ENCODE data around the gene RGS13. TPM values are rescaled to one million over a fixed set of nuclear protein-coding genes. Genes with fewer than 3 reads are reported as not detected.
A peak's percentile ranks its signal among the peaks of the same experiment; 100 is the strongest.
"Not testable (repeated sequence)": the region's sequence is repeated elsewhere in the genome, so short reads cannot be mapped to it uniquely, and the experiment has no call there.

The RGS13 gene
- total and polyA plus RNA-seq, 7 donors = 0.36 to 7.8 (median 1.2) TPM; not detected in 2

- Histone ChIP-seq H3K36me3 (no peaks in the 10 kb centered on the region), H3K27ac (no peak overlapping the region)
- WGBS, 2 donors = 49 to 64% methylated on average over 1 of the region's 1 CpG
These were observed 39.8 kb downstream of the RGS13 start for GRCh38 chr1:192675716-192676115.

GRCh38 chr1:192678099-192678498 lies 42.2 kb downstream of the RGS13 start:
- Histone ChIP-seq H3K9me3 (no peaks in the 10 kb centered on the region), H3K27me3 (no peaks in the 10 kb centered on the region), H3K36me3 (no peaks in the 10 kb centered on the region), H3K4me1 (peaks cover 0 to 42% (median 11%) of the 10 kb centered on the region in 4 donors), H3K4me3 (no peak overlapping the region), H3K27ac (no peak overlapping the region)
- intact Hi-C loops (cut with DNase I) = no loop called here
- TF ChIP-seq POLR2AphosphoS5 (IDR thresholded peaks at IDR 0.05) (no peak), EP300 (IDR thresholded peaks at IDR 0.05) (no peak), POLR2A (IDR thresholded peaks at IDR 0.05) (no peak)
- TF ChIP-seq, protein P1, sequence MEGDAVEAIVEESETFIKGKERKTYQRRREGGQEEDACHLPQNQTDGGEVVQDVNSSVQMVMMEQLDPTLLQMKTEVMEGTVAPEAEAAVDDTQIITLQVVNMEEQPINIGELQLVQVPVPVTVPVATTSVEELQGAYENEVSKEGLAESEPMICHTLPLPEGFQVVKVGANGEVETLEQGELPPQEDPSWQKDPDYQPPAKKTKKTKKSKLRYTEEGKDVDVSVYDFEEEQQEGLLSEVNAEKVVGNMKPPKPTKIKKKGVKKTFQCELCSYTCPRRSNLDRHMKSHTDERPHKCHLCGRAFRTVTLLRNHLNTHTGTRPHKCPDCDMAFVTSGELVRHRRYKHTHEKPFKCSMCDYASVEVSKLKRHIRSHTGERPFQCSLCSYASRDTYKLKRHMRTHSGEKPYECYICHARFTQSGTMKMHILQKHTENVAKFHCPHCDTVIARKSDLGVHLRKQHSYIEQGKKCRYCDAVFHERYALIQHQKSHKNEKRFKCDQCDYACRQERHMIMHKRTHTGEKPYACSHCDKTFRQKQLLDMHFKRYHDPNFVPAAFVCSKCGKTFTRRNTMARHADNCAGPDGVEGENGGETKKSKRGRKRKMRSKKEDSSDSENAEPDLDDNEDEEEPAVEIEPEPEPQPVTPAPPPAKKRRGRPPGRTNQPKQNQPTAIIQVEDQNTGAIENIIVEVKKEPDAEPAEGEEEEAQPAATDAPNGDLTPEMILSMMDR (IDR thresholded peaks at IDR 0.05) = no peak
- no peak for DNase-seq

More at GRCh38 chr1:192675716-192676115, 39.8 kb downstream of the RGS13 start:
- no peak for DNase-seq
- Histone ChIP-seq H3K27me3 (no peaks in the 10 kb centered on the region), H3K4me1 (peaks cover 0 to 29% (median 11%) of the 10 kb centered on the region in 4 donors), H3K4me3 (no peak overlapping the region), H3K9me3 (no peaks in the 10 kb centered on the region)
- TF ChIP-seq POLR2A (IDR thresholded peaks at IDR 0.05) (no peak), POLR2AphosphoS5 (IDR thresholded peaks at IDR 0.05) (no peak), EP300 (IDR thresholded peaks at IDR 0.05) (no peak)
- TF ChIP-seq, protein P1 (IDR thresholded peaks at IDR 0.05) = no peak
- intact Hi-C loops (cut with DNase I) = no loop called here

DNA sequence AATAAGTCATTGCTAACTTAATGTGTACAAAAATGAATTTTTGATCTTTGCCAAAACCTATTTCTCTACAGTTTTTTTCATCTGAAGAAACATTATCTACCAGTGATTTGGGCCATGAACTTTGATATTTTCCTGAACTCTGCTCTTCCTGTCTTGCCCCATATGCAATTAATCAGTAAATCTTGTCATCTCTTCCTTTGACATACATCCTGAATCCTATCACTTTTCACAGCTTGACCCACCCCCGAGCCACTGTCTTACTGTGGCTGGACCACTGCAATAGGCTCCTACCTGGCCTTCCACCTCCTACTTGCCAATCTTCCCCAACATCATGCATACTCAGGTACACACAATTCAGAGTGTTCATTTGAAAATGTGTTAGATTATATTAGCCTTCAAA lies 46.4 kb downstream of the RGS13 start:
- peaks cover 0 to 33% (median 3%) of the 10 kb centered on the region in 4 donors for H3K4me1 ChIP-seq
- intact Hi-C loops (cut with DNase I) = no loop called here
- TF ChIP-seq POLR2AphosphoS5 (IDR thresholded peaks at IDR 0.05) = no peak
- TF ChIP-seq POLR2A (IDR thresholded peaks at IDR 0.05) = no peak
- no peak for TF ChIP-seq EP300 (IDR thresholded peaks at IDR 0.05)
- TF ChIP-seq, protein P1 (IDR thresholded peaks at IDR 0.05) = no peak
- 80 to 89% methylated on average over 1 of the region's 1 CpG for WGBS, 2 donors
- no peaks in the 10 kb centered on the region for H3K27me3 ChIP-seq
- H3K9me3 ChIP-seq = no peaks in the 10 kb centered on the region
- no peak overlapping the region for H3K4me3 ChIP-seq
- peak overlapping the region in 1 of 4 donors; percentile 28 for H3K27ac ChIP-seq
- no peaks in the 10 kb centered on the region for H3K36me3 ChIP-seq
- DNase-seq = no peak

DNA sequence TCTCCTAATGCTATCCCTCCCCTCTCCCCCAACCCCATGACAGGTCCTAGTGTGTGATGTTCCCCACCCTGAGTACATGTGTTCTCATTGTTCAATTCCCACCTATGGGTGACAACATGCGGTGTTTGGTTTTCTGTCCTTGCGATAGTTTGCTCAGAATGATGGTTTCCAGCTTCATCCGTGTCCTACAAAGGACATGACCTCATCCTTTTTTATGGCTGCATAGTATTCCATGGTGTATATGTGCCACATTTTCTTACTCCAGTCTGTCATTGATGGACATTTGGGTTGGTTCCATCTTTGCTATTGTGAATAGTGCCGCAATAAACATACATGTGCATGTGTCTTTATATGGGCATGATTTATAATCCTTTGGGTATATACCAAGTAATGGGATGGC lies 47.1 kb downstream of the RGS13 start:
- H3K27ac ChIP-seq; DNase-seq; H3K36me3 ChIP-seq; H3K9me3 ChIP-seq; H3K4me3 ChIP-seq; H3K27me3 ChIP-seq; intact Hi-C loops (cut with DNase I): not testable (repeated sequence)
- peaks cover 0 to 28% (median 3%) of the 10 kb centered on the region in 4 donors for H3K4me1 ChIP-seq
- 96% methylated on average over 4 of the region's 4 CpGs for WGBS, 2 donors

GRCh38 chr1:192689459-192689858 lies 53.5 kb downstream of the RGS13 start:
- Histone ChIP-seq H3K9me3 (no peaks in the 10 kb centered on the region), H3K27me3 (no peaks in the 10 kb centered on the region), H3K4me3 (no peak overlapping the region), H3K4me1 (no peaks in the 10 kb centered on the region), H3K36me3 (no peaks in the 10 kb centered on the region), H3K27ac (no peak overlapping the region)
- no peak for DNase-seq
- TF ChIP-seq, protein P1 (IDR thresholded peaks at IDR 0.05) = no peak
- TF ChIP-seq POLR2A (IDR thresholded peaks at IDR 0.05) = no peak
- TF ChIP-seq EP300 (IDR thresholded peaks at IDR 0.05) = no peak
- intact Hi-C loops (cut with DNase I) = no loop called here
